Tibial nerve (tissue), 4 donors: ENCODE measurements around the gene ZNF516. TPM values are rescaled to one million over a fixed set of nuclear protein-coding genes. Genes with fewer than 3 reads are reported as not detected.

Source experiments
- DNase-seq, 2 donors: peaks; one replicate each; pipeline ENCODE4 v3.0.0-alpha.2; 2019; ENCODE audit warnings: low spot score in 2 of 2
- H3K27ac ChIP-seq, 4 donors: fragments of 200-600 bp; sonication (generic) in 3 of 4; one replicate each; pipeline ENCODE4 v1.5.1; 2017 to 2019; ENCODE audit warnings: mild to moderate bottlenecking in 1 of 4
- H3K27me3 ChIP-seq, 2 donors: fragments of 200-600 bp; sonication (generic) in 1 of 2; one replicate each; pipeline versions ENCODE4 v1.5.1 to v1.6.0; 2017 to 2019
- H3K36me3 ChIP-seq, 3 donors: fragments of 200-600 bp; sonication (generic); one replicate each; pipeline ENCODE4 v1.5.1; 2018 to 2019
- H3K4me1 ChIP-seq, 4 donors: fragments of 200-600 bp; sonication (generic) in 3 of 4; one replicate each; pipeline ENCODE4 v1.5.1; 2017 to 2019
- H3K4me3 ChIP-seq, 4 donors: fragments of 200-600 bp; sonication (generic) in 3 of 4; one replicate each; pipeline ENCODE4 v1.5.1; 2017 to 2019; ENCODE audit warnings: mild to moderate bottlenecking in 1 of 4, moderate library complexity in 1 of 4
- H3K9me3 ChIP-seq, 4 donors: fragments of 200-600 bp; sonication (generic) in 3 of 4; one replicate each; pipeline ENCODE4 v1.5.1; 2017 to 2019
- CTCF ChIP-seq, 5 experiments: fragments of 200-600 bp in 3 of 5; fragments of 450-650 bp in 2 of 5; sonication (generic) in 3 of 5; IDR thresholded peaks; one replicate each; pipeline ENCODE4 v1.5.1; 2016 to 2019; ENCODE audit warnings: antibody characterized with exemption in 5 of 5, mild to moderate bottlenecking in 3 of 5, moderate library complexity in 2 of 5
- EP300 ChIP-seq, 2 donors: sonication (generic); formaldehyde crosslinking; IDR thresholded peaks; one replicate each; pipeline ENCODE4 v1.6.1; 2017; ENCODE audit warnings: antibody characterized with exemption in 2 of 2, mild to moderate bottlenecking in 1 of 2
- POLR2A ChIP-seq, 2 donors: fragments of 450-650 bp; IDR thresholded peaks; one replicate each; pipeline ENCODE4 v1.6.1; 2017; ENCODE audit warnings: antibody characterized with exemption in 2 of 2, mild to moderate bottlenecking in 2 of 2, moderate library complexity in 2 of 2
- WGBS, 2 donors: methylation state at CpG; one replicate each; pipeline ENCODE4 v1.1.5; 2018; 5-methylcytosine and 5-hydroxymethylcytosine counted together
- total RNA-seq, 4 donors: library from RNA; depleted of rRNA; stranded (reverse); fragments of >200 nt; gene quantifications; one replicate each; pipeline ENCODE4 v1.1.0, GENCODE V29; 2016

The ZNF516 gene
- total RNA-seq, 4 donors from 2014 or later = 31.4 to 63.0 (median 45.5) TPM

- no peak for DNase-seq
- Histone ChIP-seq H3K27ac (no peak overlapping the region), H3K4me1 (peaks cover 0 to 19% (median 0%) of the 10 kb centered on the region in 4 donors)
Measured at GRCh38 chr18:76373297-76373696, 121.7 kb downstream of the ZNF516 start.

GRCh38 chr18:76371301-76372203 lies 123.5 kb downstream of the ZNF516 start:
- Histone ChIP-seq H3K9me3 (no peaks in the 10 kb centered on the region), H3K4me1 (peaks cover 0 to 19% (median 0%) of the 10 kb centered on the region in 4 donors), H3K27me3 (no peaks in the 10 kb centered on the region), H3K36me3 (peaks cover 0 to 28% (median 0%) of the 10 kb centered on the region in 3 donors), H3K27ac (no peak overlapping the region), H3K4me3 (no peak overlapping the region)
- WGBS, 2 donors = 90 to 92% methylated on average over 38 to 43 of the region's 43 CpGs
- no peak for DNase-seq
- TF ChIP-seq EP300 (IDR thresholded peaks at IDR 0.05) (no peak), POLR2A (IDR thresholded peaks at IDR 0.05) (no peak), CTCF (IDR thresholded peaks at IDR 0.05) (no peak)

More at GRCh38 chr18:76373297-76373696, 121.7 kb downstream of the ZNF516 start:
- no peaks in the 10 kb centered on the region for H3K27me3 ChIP-seq
- 90 to 91% methylated on average over 5 of the region's 5 CpGs for WGBS, 2 donors
- peaks cover 0 to 46% (median 0%) of the 10 kb centered on the region in 3 donors for H3K36me3 ChIP-seq
- no peak overlapping the region for H3K4me3 ChIP-seq
- H3K9me3 ChIP-seq = no peaks in the 10 kb centered on the region
- TF ChIP-seq CTCF (IDR thresholded peaks at IDR 0.05) (no peak), EP300 (IDR thresholded peaks at IDR 0.05) (no peak), POLR2A (IDR thresholded peaks at IDR 0.05) (no peak)

- TF ChIP-seq EP300 (IDR thresholded peaks at IDR 0.05) (no peak), POLR2A (IDR thresholded peaks at IDR 0.05) (no peak), CTCF (IDR thresholded peaks at IDR 0.05) (no peak)
- Histone ChIP-seq H3K4me3 (no peak overlapping the region), H3K9me3 (no peaks in the 10 kb centered on the region), H3K27ac (no peak overlapping the region), H3K4me1 (peaks cover 0 to 20% (median 0%) of the 10 kb centered on the region in 4 donors), H3K27me3 (no peaks in the 10 kb centered on the region), H3K36me3 (peaks cover 0 to 31% (median 0%) of the 10 kb centered on the region in 3 donors)
- no peak for DNase-seq
- WGBS, 2 donors = 83 to 95% methylated on average over 10 of the region's 10 CpGs
Measured at GRCh38 chr18:76370686-76371085, 124.4 kb downstream of the ZNF516 start.

GRCh38 chr18:76370201-76370600 lies 124.8 kb downstream of the ZNF516 start:
- Histone ChIP-seq H3K27ac (no peak overlapping the region), H3K27me3 (no peaks in the 10 kb centered on the region), H3K36me3 (peaks cover 0 to 34% (median 0%) of the 10 kb centered on the region in 3 donors), H3K9me3 (no peaks in the 10 kb centered on the region), H3K4me1 (peaks cover 0 to 22% (median 0%) of the 10 kb centered on the region in 4 donors), H3K4me3 (no peak overlapping the region)
- TF ChIP-seq CTCF (IDR thresholded peaks at IDR 0.05) = no peak
- no peak for TF ChIP-seq POLR2A (IDR thresholded peaks at IDR 0.05)
- no peak for TF ChIP-seq EP300 (IDR thresholded peaks at IDR 0.05)
- WGBS, 2 donors = 93 to 95% methylated on average over 12 of the region's 12 CpGs
- DNase-seq = no peak

GRCh38 chr18:76369791-76370190 lies 125.3 kb downstream of the ZNF516 start:
- Histone ChIP-seq H3K4me1 (peaks cover 0 to 23% (median 0%) of the 10 kb centered on the region in 4 donors), H3K27ac (no peak overlapping the region), H3K36me3 (peaks cover 0 to 34% (median 0%) of the 10 kb centered on the region in 3 donors), H3K27me3 (no peaks in the 10 kb centered on the region), H3K9me3 (no peaks in the 10 kb centered on the region), H3K4me3 (no peak overlapping the region)
- no peak for TF ChIP-seq EP300 (IDR thresholded peaks at IDR 0.05)
- no peak for TF ChIP-seq POLR2A (IDR thresholded peaks at IDR 0.05)
- TF ChIP-seq CTCF (IDR thresholded peaks at IDR 0.05) = no peak
- no peak for DNase-seq
- 95 to 99% methylated on average over 11 of the region's 11 CpGs for WGBS, 2 donors
